Caco-2 (cell line): ENCODE data around the gene EPHB1. TPM values are rescaled to one million over a fixed set of nuclear protein-coding genes. Genes with fewer than 3 reads are reported as not detected.
A peak's percentile ranks its signal among the peaks of the same experiment; 100 is the strongest.
"Not testable (repeated sequence)": the region's sequence is repeated elsewhere in the genome, so short reads cannot be mapped to it uniquely, and the experiment has no call there.

Experiments
- BruUV-seq: library from RNA; stranded (reverse); fragments of 400-500 nt; replicated peaks from 2 replicates; lab custom pipeline; 2021; lab: Mats Ljungman, UMichigan
- CTCF ChIA-PET: fragments of 300-600 bp; sonication (Branson Sonifier 250); formaldehyde crosslinking; loops from one replicate; lab custom pipeline; 2022; ENCODE audit warnings: antibody characterized with exemption; lab: Charles Lee
- POLR2A ChIA-PET: fragments of 300-600 bp; sonication (Branson Sonifier 250); formaldehyde crosslinking; loops from one replicate; lab custom pipeline; 2022; ENCODE audit warnings: antibody characterized with exemption; lab: Charles Lee
- DNase-seq, 2 experiments: peaks; one replicate each; pipeline versions ENCODE4 v3.0.0 to v3.0.0-alpha.2; 2020 to 2022
- H3K27me3 ChIP-seq: replicated peaks from 2 replicates; pipeline ENCODE4 v1.6.0; 2011; ENCODE audit warnings: low read length; ENCODE audit not compliant: control insufficient read depth, insufficient read depth
- H3K36me3 ChIP-seq: 2 replicates; pipeline ENCODE4 v1.5.1; 2011; ENCODE audit warnings: low read length; ENCODE audit not compliant: control insufficient read depth, insufficient read depth
- H3K4me1 ChIP-seq: fragments of 250-450 bp; sonication (Bioruptor Pico); 2 replicates; pipeline ENCODE4 v1.5.1; 2020; ENCODE audit warnings: mild to moderate bottlenecking
- H3K4me3 ChIP-seq: 2 replicates; pipeline ENCODE4 v1.5.1; 2011; ENCODE audit warnings: low read depth, mild to moderate bottlenecking, control low read depth, low read length
- H3K9me3 ChIP-seq: fragments of 250-450 bp; sonication (Bioruptor Pico); 2 replicates; pipeline ENCODE4 v1.5.1; 2020; ENCODE audit warnings: mild to moderate bottlenecking, moderate library complexity
- H3K27ac Mint-ChIP-seq: one replicate; pipeline ENCODE4 v1.8.0; 2022; ENCODE audit warnings: mixed read lengths; ENCODE audit not compliant: unreplicated experiment
- H3K27me3 Mint-ChIP-seq: one replicate; pipeline ENCODE4 v1.8.0; 2022; ENCODE audit warnings: mixed read lengths; ENCODE audit not compliant: insufficient read depth, unreplicated experiment
- H3K36me3 Mint-ChIP-seq: one replicate; pipeline ENCODE4 v1.8.0; 2022; ENCODE audit warnings: mild to moderate bottlenecking, mixed read lengths; ENCODE audit not compliant: insufficient read depth, unreplicated experiment
- H3K4me1 Mint-ChIP-seq: one replicate; pipeline ENCODE4 v1.8.0; 2022; ENCODE audit warnings: low read depth, mixed read lengths; ENCODE audit not compliant: unreplicated experiment
- H3K4me3 Mint-ChIP-seq: one replicate; pipeline ENCODE4 v1.8.0; 2022; ENCODE audit warnings: mild to moderate bottlenecking, moderate library complexity, mixed read lengths; ENCODE audit not compliant: unreplicated experiment
- H3K9me3 Mint-ChIP-seq: one replicate; pipeline ENCODE4 v1.8.0; 2022; ENCODE audit warnings: mixed read lengths; ENCODE audit not compliant: unreplicated experiment
- intact Hi-C: fragments of 100-400 bp; cut with micrococcal nuclease; formaldehyde crosslinking; loops from one replicate; pipeline ENCODE4 v1.10.0; 2022; ENCODE audit not compliant: unreplicated experiment
- total RNA-seq: library from RNA; stranded (reverse); gene quantifications from 2 replicates; pipeline ENCODE4 v1.2.3, GENCODE V29; 2022
- TF ChIP-seq, protein P1 (sequence below), 2 experiments: fragments of 200-600 bp in 1 of 2; IDR thresholded peaks; 1 replicate in 1 of 2; 2 replicates in 1 of 2; pipeline versions ENCODE4 v1.5.1 to v1.8.0; 2011 to 2022; ENCODE audit warnings: antibody characterized with exemption in 1 of 2, control low read depth in 1 of 2, inconsistent platforms in 1 of 2, low read depth in 1 of 2, low read length in 1 of 2, mild to moderate bottlenecking in 1 of 2, moderate library complexity in 1 of 2; ENCODE audit not compliant: insufficient read depth in 1 of 2, severe bottlenecking in 1 of 2, unreplicated experiment in 1 of 2

Gene EPHB1
- total RNA-seq, 1 experiment from 2014 or later = 2.3 TPM

DNA sequence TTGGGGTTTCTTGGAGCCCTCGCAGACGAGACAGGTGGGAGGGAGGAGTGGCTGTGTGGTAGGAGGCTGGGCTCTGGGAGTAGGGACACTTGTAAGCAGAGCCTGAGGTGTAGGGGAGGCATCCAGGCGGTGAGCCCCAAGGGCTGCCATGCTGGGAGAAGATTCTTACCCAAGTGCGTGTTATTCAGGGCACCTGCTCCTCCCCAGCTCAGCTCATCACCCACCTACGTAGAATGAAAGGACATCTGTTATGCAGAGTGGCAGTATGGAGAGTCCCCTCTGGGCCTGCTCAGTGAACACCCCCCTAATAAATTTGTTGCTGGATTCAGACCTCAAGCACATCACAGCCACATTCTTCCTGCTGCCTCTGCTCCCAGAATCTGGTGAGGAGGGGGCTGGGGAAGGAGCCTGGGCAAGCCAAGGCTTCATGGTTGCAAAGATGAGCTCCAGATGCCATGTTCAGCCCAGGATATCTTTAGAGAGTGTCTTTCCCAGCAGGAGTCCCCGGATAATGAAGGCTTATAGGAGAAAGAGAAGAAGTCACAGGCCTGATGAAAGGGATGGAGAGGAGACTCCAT is 261.8 kb downstream of the EPHB1 start:
- H3K4me3 Mint-ChIP-seq = no peak overlapping the region
- H3K36me3 ChIP-seq = no peaks in the 10 kb centered on the region
- intact Hi-C loops = no loop called here
- no TSS peak for BruUV-seq
- H3K4me1 ChIP-seq = no peaks in the 10 kb centered on the region
- no peaks in the 10 kb centered on the region for H3K4me1 Mint-ChIP-seq
- ChIA-PET CTCF (no interaction called here), POLR2A (no interaction called here)
- no peak overlapping the region for H3K4me3 ChIP-seq
- no peaks in the 10 kb centered on the region for H3K27me3 ChIP-seq
- H3K36me3 Mint-ChIP-seq = no peaks in the 10 kb centered on the region
- no peak for DNase-seq
- no peak overlapping the region for H3K27ac Mint-ChIP-seq
- no peaks in the 10 kb centered on the region for H3K9me3 ChIP-seq
- no peaks in the 10 kb centered on the region for H3K9me3 Mint-ChIP-seq
- TF ChIP-seq, protein P1, sequence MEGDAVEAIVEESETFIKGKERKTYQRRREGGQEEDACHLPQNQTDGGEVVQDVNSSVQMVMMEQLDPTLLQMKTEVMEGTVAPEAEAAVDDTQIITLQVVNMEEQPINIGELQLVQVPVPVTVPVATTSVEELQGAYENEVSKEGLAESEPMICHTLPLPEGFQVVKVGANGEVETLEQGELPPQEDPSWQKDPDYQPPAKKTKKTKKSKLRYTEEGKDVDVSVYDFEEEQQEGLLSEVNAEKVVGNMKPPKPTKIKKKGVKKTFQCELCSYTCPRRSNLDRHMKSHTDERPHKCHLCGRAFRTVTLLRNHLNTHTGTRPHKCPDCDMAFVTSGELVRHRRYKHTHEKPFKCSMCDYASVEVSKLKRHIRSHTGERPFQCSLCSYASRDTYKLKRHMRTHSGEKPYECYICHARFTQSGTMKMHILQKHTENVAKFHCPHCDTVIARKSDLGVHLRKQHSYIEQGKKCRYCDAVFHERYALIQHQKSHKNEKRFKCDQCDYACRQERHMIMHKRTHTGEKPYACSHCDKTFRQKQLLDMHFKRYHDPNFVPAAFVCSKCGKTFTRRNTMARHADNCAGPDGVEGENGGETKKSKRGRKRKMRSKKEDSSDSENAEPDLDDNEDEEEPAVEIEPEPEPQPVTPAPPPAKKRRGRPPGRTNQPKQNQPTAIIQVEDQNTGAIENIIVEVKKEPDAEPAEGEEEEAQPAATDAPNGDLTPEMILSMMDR (IDR thresholded peaks at IDR 0.05; ENCODE audit: insufficient read depth in 1 of 2, low read depth in 1 of 2, low read length in 1 of 2, severe bottlenecking in 1 of 2, unreplicated experiment in 1 of 2) = no peak
- peaks cover 10% of the 10 kb centered on the region for H3K27me3 Mint-ChIP-seq

DNA sequence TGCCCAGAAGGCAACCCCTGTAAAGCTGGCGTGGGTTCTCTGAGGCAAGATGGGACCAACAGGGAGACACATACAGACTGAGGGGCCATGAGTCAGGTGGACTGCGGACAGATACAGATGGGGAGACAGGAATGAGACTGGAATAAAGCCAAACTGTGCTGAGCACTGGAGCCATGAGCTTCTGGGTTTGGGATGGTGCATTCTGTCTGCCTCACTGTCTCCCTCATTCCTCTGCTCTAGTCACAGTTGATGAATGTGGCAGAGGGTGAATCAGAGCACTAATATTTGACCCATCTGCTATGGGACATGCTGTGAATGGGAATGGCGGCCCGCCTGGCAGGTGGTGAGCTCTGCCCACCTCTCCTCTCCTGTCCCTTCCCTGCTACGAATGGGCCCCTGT is 262.9 kb downstream of the EPHB1 start:
- no peak overlapping the region for H3K4me3 ChIP-seq
- Mint-ChIP-seq H3K4me1 (no peaks in the 10 kb centered on the region), H3K36me3 (no peaks in the 10 kb centered on the region), H3K27me3 (peaks cover 7% of the 10 kb centered on the region), H3K27ac (no peak overlapping the region), H3K9me3 (no peaks in the 10 kb centered on the region), H3K4me3 (no peak overlapping the region)
- no peaks in the 10 kb centered on the region for H3K36me3 ChIP-seq
- intact Hi-C loops = no loop called here
- TF ChIP-seq, protein P1 (IDR thresholded peaks at IDR 0.05; ENCODE audit: insufficient read depth in 1 of 2, low read depth in 1 of 2, low read length in 1 of 2, severe bottlenecking in 1 of 2, unreplicated experiment in 1 of 2) = no peak
- H3K27me3 ChIP-seq = no peaks in the 10 kb centered on the region
- DNase-seq = no peak
- ChIA-PET CTCF (no interaction called here), POLR2A (no interaction called here)
- 0 out of 2 replicates have a peak, but pooled peaks cover 4% of the 10 kb centered on the region for H3K9me3 ChIP-seq
- BruUV-seq = no TSS peak
- H3K4me1 ChIP-seq = no peaks in the 10 kb centered on the region

DNA sequence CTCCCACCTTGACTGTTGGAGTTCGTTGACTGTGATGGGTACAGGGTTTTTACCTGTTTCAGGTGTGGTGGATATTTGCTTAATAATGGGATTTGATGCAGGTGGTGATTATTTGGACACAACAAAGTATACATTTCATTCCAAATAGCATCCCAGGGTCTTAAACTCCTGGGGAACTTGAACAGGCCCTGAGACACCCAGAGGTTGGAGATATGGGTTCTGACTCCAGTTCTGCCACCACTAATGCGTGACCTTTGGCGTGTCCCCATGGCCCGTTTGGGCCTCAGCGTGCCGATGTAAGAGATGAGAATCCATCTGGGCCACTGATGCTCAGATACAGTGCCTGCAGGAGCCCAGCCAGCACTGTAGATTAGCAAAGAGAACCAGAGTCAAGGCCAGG is 264.5 kb downstream of the EPHB1 start:
- no TSS peak for BruUV-seq
- ChIA-PET CTCF (no interaction called here), POLR2A (no interaction called here)
- Histone ChIP-seq H3K27me3 (no peaks in the 10 kb centered on the region), H3K4me3 (no peak overlapping the region), H3K4me1 (no peaks in the 10 kb centered on the region), H3K36me3 (no peaks in the 10 kb centered on the region), H3K9me3 (0 out of 2 replicates have a peak, but pooled peaks cover 4% of the 10 kb centered on the region)
- Mint-ChIP-seq H3K4me1 (no peaks in the 10 kb centered on the region), H3K4me3 (no peak overlapping the region), H3K36me3 (no peaks in the 10 kb centered on the region), H3K27ac (no peak overlapping the region), H3K27me3 (peaks cover 8% of the 10 kb centered on the region), H3K9me3 (no peaks in the 10 kb centered on the region)
- no peak for DNase-seq
- intact Hi-C loops = no loop called here
- TF ChIP-seq, protein P1 (IDR thresholded peaks at IDR 0.05; ENCODE audit: insufficient read depth in 1 of 2, low read depth in 1 of 2, low read length in 1 of 2, severe bottlenecking in 1 of 2, unreplicated experiment in 1 of 2) = no peak

DNA sequence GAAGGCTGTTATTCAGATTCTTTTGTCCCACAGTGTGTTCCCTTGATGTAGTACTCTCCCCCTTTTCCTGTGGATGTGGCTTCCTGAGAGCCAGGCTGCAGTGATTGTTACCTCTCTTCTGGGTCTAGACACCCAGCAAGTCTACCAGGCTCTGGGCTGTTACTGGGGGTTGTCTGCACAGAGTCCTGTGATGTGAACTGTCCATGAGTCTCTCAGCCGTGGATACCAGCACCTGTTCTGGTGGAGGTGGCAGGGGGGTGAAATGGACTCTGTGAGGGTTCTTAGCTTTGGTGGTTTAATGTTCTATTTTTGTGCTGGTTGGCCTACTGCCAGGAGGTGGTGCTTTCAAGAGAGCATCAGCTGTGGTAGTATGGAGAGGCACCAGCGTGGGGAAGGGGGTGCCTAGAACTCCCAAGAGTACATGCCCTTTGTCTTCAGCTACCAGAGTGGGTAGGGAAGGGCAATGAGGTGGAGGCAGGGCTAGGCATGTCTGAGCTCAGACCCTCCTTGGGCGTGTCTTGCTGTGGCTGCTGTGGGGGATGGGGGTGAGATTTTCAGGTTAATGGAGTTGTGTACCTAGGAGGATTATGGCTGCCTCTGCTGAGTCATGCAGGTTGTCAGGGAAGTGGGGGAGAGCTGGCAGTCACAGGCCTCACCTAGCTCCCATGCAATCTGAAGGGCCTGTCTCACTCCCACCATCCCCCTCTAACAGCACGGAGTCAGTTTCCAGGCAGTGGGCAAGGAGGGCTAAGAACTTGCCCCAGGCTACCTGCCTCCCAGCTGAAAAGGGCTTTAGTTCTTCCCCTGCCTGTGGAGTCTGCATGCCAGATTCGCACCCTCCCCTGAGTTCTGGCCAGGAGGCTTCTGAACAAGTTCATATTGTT is 272.0 kb downstream of the EPHB1 start:
- H3K36me3 ChIP-seq, POLR2A ChIA-PET, H3K4me3 Mint-ChIP-seq, H3K36me3 Mint-ChIP-seq, CTCF ChIA-PET, H3K9me3 ChIP-seq, H3K4me3 ChIP-seq, H3K27me3 Mint-ChIP-seq, intact Hi-C loops, H3K4me1 ChIP-seq, BruUV-seq, H3K9me3 Mint-ChIP-seq, H3K27me3 ChIP-seq: not testable (repeated sequence)
- Mint-ChIP-seq H3K27ac (peak overlapping the region; percentile 69), H3K4me1 (peaks cover 11% of the 10 kb centered on the region)
- peak in 1 of 2 experiments; percentile 40 for DNase-seq
